Measurements from ENCODE around the gene DLG2.

Gene DLG2

DNA sequence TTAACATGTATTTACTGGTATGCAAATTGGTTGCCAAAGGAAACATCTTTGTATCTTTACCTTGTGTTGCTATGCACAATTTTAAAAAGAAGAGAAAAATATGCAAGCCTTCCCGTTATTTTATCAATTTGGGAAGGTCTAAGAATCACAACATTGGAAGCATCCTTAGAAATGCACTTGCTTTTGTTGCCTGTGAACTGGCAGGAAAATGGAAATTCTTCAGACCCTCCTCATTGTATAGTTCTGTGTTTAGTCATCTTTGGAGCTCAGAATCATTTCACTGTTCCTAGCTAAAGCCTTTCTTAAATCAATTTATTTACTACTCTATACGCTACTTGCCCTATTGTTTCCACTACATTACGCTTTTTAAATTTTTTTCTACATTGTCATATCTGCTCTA lies 574.5 kb downstream of the DLG2 start:
- TF ChIP-seq FOXP2 (optimal IDR thresholded peaks at IDR 0.05; ENCODE audit: borderline replicate concordance, extremely low read depth, extremely low read length, insufficient read depth) (no peak), TAF1 (IDR thresholded peaks at IDR 0.05; ENCODE audit: borderline replicate concordance, insufficient read depth, low read length) (no peak), SIN3A (IDR thresholded peaks at IDR 0.05; ENCODE audit: borderline replicate concordance, insufficient read depth, low read length) (no peak), POLR2AphosphoS5 (IDR thresholded peaks at IDR 0.05; ENCODE audit: low read depth, low read length) (no peak)
- TF ChIP-seq, protein P1, sequence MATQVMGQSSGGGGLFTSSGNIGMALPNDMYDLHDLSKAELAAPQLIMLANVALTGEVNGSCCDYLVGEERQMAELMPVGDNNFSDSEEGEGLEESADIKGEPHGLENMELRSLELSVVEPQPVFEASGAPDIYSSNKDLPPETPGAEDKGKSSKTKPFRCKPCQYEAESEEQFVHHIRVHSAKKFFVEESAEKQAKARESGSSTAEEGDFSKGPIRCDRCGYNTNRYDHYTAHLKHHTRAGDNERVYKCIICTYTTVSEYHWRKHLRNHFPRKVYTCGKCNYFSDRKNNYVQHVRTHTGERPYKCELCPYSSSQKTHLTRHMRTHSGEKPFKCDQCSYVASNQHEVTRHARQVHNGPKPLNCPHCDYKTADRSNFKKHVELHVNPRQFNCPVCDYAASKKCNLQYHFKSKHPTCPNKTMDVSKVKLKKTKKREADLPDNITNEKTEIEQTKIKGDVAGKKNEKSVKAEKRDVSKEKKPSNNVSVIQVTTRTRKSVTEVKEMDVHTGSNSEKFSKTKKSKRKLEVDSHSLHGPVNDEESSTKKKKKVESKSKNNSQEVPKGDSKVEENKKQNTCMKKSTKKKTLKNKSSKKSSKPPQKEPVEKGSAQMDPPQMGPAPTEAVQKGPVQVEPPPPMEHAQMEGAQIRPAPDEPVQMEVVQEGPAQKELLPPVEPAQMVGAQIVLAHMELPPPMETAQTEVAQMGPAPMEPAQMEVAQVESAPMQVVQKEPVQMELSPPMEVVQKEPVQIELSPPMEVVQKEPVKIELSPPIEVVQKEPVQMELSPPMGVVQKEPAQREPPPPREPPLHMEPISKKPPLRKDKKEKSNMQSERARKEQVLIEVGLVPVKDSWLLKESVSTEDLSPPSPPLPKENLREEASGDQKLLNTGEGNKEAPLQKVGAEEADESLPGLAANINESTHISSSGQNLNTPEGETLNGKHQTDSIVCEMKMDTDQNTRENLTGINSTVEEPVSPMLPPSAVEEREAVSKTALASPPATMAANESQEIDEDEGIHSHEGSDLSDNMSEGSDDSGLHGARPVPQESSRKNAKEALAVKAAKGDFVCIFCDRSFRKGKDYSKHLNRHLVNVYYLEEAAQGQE (IDR thresholded peaks at IDR 0.05; ENCODE audit: insufficient read depth in 1 of 2, low read depth in 2 of 2, low read length in 2 of 2): no peak

DNA sequence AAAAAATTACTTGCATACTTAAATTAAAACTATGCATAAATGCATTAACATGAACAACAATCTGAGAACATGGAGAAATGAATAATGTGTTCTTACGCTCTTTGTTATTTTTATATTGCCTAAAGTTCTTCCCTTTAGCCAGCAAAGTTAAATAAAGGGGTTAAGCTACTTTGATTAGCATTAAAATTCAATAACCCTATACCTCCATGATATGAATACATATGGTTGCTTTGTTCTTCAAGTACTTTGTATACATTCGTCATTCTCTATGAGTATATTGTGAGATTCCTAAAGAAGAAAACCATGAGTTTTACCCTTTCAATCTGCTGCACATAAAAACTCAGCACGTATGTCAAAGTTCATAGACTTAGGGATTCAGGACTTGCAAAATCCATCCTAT lies 578.3 kb downstream of the DLG2 start:
- TF ChIP-seq SIN3A (IDR thresholded peaks at IDR 0.05; ENCODE audit: borderline replicate concordance, insufficient read depth, low read length): no peak
- TF ChIP-seq FOXP2 (optimal IDR thresholded peaks at IDR 0.05; ENCODE audit: borderline replicate concordance, extremely low read depth, extremely low read length, insufficient read depth): no peak
- no peak for TF ChIP-seq POLR2AphosphoS5 (IDR thresholded peaks at IDR 0.05; ENCODE audit: low read depth, low read length)
- TF ChIP-seq, protein P1 (IDR thresholded peaks at IDR 0.05; ENCODE audit: insufficient read depth in 1 of 2, low read depth in 2 of 2, low read length in 2 of 2): no peak
- no peak for TF ChIP-seq TAF1 (IDR thresholded peaks at IDR 0.05; ENCODE audit: borderline replicate concordance, insufficient read depth, low read length)

DNA sequence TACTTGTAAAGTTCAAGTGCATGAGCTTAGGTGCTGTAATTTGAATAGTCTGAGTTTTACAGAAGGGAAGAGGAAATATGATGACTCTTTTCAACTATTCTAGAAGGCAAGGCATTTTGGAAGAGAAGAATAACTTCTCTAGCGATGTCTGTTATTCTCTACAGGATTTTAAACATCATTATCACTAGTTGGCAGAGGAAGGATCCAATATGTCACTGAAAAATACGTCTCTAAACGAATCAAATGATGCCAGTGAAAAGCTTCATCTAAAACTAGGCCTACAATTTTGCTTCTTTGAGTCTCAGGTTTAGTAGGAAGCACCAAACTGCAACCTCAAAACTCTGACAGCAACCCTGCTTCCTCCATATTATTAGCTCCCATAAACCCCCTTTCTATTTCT lies 581.4 kb downstream of the DLG2 start:
- TF ChIP-seq TAF1 (IDR thresholded peaks at IDR 0.05; ENCODE audit: borderline replicate concordance, insufficient read depth, low read length): no peak
- no peak for TF ChIP-seq POLR2AphosphoS5 (IDR thresholded peaks at IDR 0.05; ENCODE audit: low read depth, low read length)
- TF ChIP-seq, protein P1 (IDR thresholded peaks at IDR 0.05; ENCODE audit: insufficient read depth in 1 of 2, low read depth in 2 of 2, low read length in 2 of 2): no peak

DNA sequence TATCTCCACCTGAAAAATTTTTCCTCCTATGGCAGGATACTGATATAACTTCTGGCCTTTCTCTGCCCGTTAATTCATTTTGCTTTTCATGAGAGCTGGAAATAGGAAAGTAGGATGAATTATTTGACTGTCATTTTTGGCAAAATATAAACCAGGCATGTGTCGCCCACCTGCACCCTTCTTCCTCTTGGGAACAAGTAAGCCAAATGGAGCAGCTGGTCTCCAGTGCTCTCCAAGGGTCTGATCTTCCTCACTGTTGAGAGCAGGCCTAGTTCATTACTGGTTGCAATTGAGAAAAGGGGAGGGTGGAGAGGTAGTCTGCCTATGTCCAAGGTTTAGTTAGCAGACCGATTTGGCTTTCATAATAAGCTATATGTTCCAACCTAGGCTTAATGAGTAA lies 582.2 kb downstream of the DLG2 start:
- TF ChIP-seq, protein P1 (IDR thresholded peaks at IDR 0.05; ENCODE audit: insufficient read depth in 1 of 2, low read depth in 2 of 2, low read length in 2 of 2): no peak
- TF ChIP-seq TAF1 (IDR thresholded peaks at IDR 0.05; ENCODE audit: borderline replicate concordance, insufficient read depth, low read length) (no peak), SIN3A (IDR thresholded peaks at IDR 0.05; ENCODE audit: borderline replicate concordance, insufficient read depth, low read length) (no peak)

DNA sequence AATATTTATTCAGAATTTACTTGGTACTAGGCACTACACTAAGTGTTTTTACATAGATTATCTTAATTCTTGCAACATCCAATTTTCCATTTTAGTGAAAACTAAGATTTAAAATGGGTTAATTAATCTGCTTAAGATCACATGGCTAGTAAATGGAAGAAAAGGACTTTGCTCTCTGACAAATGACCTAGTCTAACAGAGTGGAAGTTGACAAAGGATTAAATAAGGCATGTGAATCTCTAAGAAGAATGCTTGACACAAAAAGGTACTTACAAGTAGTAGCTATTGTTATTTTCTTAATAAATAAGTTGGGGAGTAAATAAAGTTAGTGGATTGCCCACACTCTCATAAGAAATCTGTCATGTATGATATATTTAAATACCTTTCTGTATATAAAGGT lies 584.8 kb downstream of the DLG2 start:
- TF ChIP-seq, protein P1 (IDR thresholded peaks at IDR 0.05; ENCODE audit: insufficient read depth in 1 of 2, low read depth in 2 of 2, low read length in 2 of 2): no peak
- TF ChIP-seq POLR2AphosphoS5 (IDR thresholded peaks at IDR 0.05; ENCODE audit: low read depth, low read length) (no peak), SIN3A (IDR thresholded peaks at IDR 0.05; ENCODE audit: borderline replicate concordance, insufficient read depth, low read length) (no peak), FOXP2 (optimal IDR thresholded peaks at IDR 0.05; ENCODE audit: borderline replicate concordance, extremely low read depth, extremely low read length, insufficient read depth) (no peak), TAF1 (IDR thresholded peaks at IDR 0.05; ENCODE audit: borderline replicate concordance, insufficient read depth, low read length) (no peak)
